ENCODE results near the gene VDAC2.
A peak's percentile ranks its signal among the peaks of the same experiment; 100 is the strongest.

- TF ChIP-seq CTCF (IDR thresholded peaks at IDR 0.05), result no peak
- TF ChIP-seq POLR2AphosphoS5 (IDR thresholded peaks at IDR 0.05), result peak in 1 of 3 donors; percentile 60
Observed at GRCh38 chr10:75209921-75210281, 695 bp upstream of the VDAC2 start.
